Measurements from ENCODE around the gene CKAP2L.

DNA sequence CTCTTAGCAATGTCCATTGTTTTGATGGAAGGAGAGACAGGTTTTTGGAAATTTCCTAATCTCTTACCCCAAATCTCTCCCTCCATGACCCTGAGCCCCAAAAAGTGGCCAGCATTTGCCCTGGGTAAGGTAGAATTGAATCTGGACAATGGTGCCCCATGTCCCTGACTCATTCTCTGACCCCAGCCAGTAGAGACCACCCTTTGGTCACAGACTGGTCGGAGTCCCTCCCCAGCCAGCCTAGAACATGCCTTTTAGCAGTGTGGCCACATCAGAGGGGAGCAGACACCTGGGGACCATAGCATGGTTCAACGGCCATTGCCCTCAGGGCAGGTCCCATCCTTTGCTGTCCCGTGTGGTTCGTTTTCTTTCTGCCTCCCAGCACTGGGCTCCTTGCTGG, 50.1 kb downstream of the CKAP2L start:
- TF ChIP-seq, protein P1, sequence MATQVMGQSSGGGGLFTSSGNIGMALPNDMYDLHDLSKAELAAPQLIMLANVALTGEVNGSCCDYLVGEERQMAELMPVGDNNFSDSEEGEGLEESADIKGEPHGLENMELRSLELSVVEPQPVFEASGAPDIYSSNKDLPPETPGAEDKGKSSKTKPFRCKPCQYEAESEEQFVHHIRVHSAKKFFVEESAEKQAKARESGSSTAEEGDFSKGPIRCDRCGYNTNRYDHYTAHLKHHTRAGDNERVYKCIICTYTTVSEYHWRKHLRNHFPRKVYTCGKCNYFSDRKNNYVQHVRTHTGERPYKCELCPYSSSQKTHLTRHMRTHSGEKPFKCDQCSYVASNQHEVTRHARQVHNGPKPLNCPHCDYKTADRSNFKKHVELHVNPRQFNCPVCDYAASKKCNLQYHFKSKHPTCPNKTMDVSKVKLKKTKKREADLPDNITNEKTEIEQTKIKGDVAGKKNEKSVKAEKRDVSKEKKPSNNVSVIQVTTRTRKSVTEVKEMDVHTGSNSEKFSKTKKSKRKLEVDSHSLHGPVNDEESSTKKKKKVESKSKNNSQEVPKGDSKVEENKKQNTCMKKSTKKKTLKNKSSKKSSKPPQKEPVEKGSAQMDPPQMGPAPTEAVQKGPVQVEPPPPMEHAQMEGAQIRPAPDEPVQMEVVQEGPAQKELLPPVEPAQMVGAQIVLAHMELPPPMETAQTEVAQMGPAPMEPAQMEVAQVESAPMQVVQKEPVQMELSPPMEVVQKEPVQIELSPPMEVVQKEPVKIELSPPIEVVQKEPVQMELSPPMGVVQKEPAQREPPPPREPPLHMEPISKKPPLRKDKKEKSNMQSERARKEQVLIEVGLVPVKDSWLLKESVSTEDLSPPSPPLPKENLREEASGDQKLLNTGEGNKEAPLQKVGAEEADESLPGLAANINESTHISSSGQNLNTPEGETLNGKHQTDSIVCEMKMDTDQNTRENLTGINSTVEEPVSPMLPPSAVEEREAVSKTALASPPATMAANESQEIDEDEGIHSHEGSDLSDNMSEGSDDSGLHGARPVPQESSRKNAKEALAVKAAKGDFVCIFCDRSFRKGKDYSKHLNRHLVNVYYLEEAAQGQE (IDR thresholded peaks at IDR 0.05; ENCODE audit: low read depth), result no peak
- TF ChIP-seq TAF1 (IDR thresholded peaks at IDR 0.05; ENCODE audit: low read depth), result no peak
- no peak for TF ChIP-seq EGR1 (IDR thresholded peaks at IDR 0.05)
- no peak for TF ChIP-seq RAD21 (IDR thresholded peaks at IDR 0.05; ENCODE audit: low read depth)
- no peak for TF ChIP-seq ZBTB7A (IDR thresholded peaks at IDR 0.05; ENCODE audit: low read depth)
- TF ChIP-seq EP300 (IDR thresholded peaks at IDR 0.05; ENCODE audit: borderline replicate concordance), result no peak
- no peak for TF ChIP-seq TCF12 (IDR thresholded peaks at IDR 0.05; ENCODE audit: low read depth)
- no peak for TF ChIP-seq TEAD4 (IDR thresholded peaks at IDR 0.05)
- TF ChIP-seq YY1 (IDR thresholded peaks at IDR 0.05; ENCODE audit: low read depth), result no peak
- TF ChIP-seq FOXM1 (IDR thresholded peaks at IDR 0.05; ENCODE audit: borderline replicate concordance, low read depth), result no peak
- TF ChIP-seq, protein P2, sequence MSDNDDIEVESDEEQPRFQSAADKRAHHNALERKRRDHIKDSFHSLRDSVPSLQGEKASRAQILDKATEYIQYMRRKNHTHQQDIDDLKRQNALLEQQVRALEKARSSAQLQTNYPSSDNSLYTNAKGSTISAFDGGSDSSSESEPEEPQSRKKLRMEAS (IDR thresholded peaks at IDR 0.05), result no peak
- TF ChIP-seq, protein P3, sequence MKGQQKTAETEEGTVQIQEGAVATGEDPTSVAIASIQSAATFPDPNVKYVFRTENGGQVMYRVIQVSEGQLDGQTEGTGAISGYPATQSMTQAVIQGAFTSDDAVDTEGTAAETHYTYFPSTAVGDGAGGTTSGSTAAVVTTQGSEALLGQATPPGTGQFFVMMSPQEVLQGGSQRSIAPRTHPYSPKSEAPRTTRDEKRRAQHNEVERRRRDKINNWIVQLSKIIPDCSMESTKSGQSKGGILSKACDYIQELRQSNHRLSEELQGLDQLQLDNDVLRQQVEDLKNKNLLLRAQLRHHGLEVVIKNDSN (IDR thresholded peaks at IDR 0.05), result no peak
